Neural cell (in vitro differentiated cells): ENCODE results near the gene RNF169. TPM values are rescaled to one million over a fixed set of nuclear protein-coding genes. Genes with fewer than 3 reads are reported as not detected.

Source experiments
- H2AFZ ChIP-seq: fragments of 200-600, 300-800 bp; sonication (generic), shearing (Covaris generic); 2 replicates; pipeline ENCODE4 v1.6.0; 2014; ENCODE audit warnings: low read depth, mild to moderate bottlenecking, antibody characterized with exemption, low read length, moderate library complexity
- H3F3A ChIP-seq: fragments of 200-600 bp; shearing (Covaris generic); 2 replicates; pipeline ENCODE4 v1.6.1; 2016; ENCODE audit warnings: mild to moderate bottlenecking, moderate library complexity, mixed read lengths, antibody characterized with exemption, low read length; ENCODE audit not compliant: insufficient read depth, poor library complexity, severe bottlenecking
- H3K27ac ChIP-seq: fragments of 200-600, 300-800 bp; sonication (generic), shearing (Covaris generic); 2 replicates; pipeline ENCODE4 v1.5.1; 2014; ENCODE audit warnings: mild to moderate bottlenecking, low read length, moderate library complexity
- H3K27me3 ChIP-seq: fragments of 300-800, 200-600 bp; sonication (generic), shearing (Covaris generic); 2 replicates; pipeline ENCODE4 v1.6.0; 2014; ENCODE audit warnings: mild to moderate bottlenecking, low read depth, low read length, moderate library complexity; ENCODE audit not compliant: insufficient read depth
- H3K36me3 ChIP-seq: fragments of 300-800, 200-600 bp; sonication (generic), shearing (Covaris generic); 2 replicates; pipeline ENCODE4 v1.5.1; 2014; ENCODE audit warnings: mild to moderate bottlenecking, antibody characterized with exemption, low read length, moderate library complexity; ENCODE audit not compliant: insufficient read depth
- H3K4me2 ChIP-seq: fragments of 300-800, 200-600 bp; sonication (generic), shearing (Covaris generic); 2 replicates; pipeline ENCODE4 v1.6.0; 2014; ENCODE audit warnings: mild to moderate bottlenecking, low read length
- H3K4me3 ChIP-seq: fragments of 300-800, 200-600 bp; sonication (generic), shearing (Covaris generic); 2 replicates; pipeline ENCODE4 v1.5.1; 2014; ENCODE audit warnings: mild to moderate bottlenecking, low read length, moderate library complexity
- H3K79me2 ChIP-seq: fragments of 200-600 bp; shearing (Covaris generic); replicated peaks from 2 replicates; pipeline ENCODE4 v1.6.0; 2014; ENCODE audit warnings: mild to moderate bottlenecking, low read length, moderate library complexity; ENCODE audit not compliant: insufficient read depth
- H3K9ac ChIP-seq: fragments of 300-800, 200-600 bp; sonication (generic), shearing (Covaris generic); 2 replicates; pipeline ENCODE4 v1.6.1; 2016; ENCODE audit warnings: mild to moderate bottlenecking, low read length, mixed read lengths
- H3K9me2 ChIP-seq: fragments of 200-600 bp; shearing (Covaris generic); 2 replicates; pipeline ENCODE4 v1.6.1; 2016; ENCODE audit warnings: mild to moderate bottlenecking, low read length, mixed read lengths; ENCODE audit not compliant: insufficient read depth
- H3K9me3 ChIP-seq: fragments of 200-600, 300-800 bp; sonication (generic), shearing (Covaris generic); 2 replicates; pipeline ENCODE4 v1.6.1; 2016; ENCODE audit warnings: mild to moderate bottlenecking, mixed run types, low read length, moderate library complexity, mixed read lengths
- H4K20me1 ChIP-seq: fragments of 200-600 bp; shearing (Covaris generic); 2 replicates; pipeline ENCODE4 v1.6.1; 2016; ENCODE audit warnings: mild to moderate bottlenecking, mixed run types; ENCODE audit not compliant: insufficient read depth
- EP300 ChIP-seq: fragments of 450-650 bp; conservative IDR thresholded peaks from 2 replicates; pipeline ENCODE4 v1.6.1; 2014; ENCODE audit warnings: antibody characterized with exemption, mild to moderate bottlenecking, moderate library complexity; ENCODE audit not compliant: poor library complexity, severe bottlenecking
- EZH2 ChIP-seq: fragments of 200-600, 300-800 bp; shearing (Covaris generic), sonication (generic); IDR thresholded peaks from 2 replicates; pipeline ENCODE4 v1.6.1; 2014; ENCODE audit warnings: antibody characterized with exemption, low read length, borderline replicate concordance, mild to moderate bottlenecking; ENCODE audit not compliant: insufficient read depth, poor library complexity, severe bottlenecking
- MXI1 ChIP-seq: fragments of 450-650 bp; conservative IDR thresholded peaks from 2 replicates; pipeline ENCODE4 v1.6.1; 2014; ENCODE audit warnings: antibody characterized with exemption, mild to moderate bottlenecking; ENCODE audit not compliant: poor library complexity, severe bottlenecking
- POLR2AphosphoS5 ChIP-seq: IDR thresholded peaks from 2 replicates; pipeline ENCODE4 v1.6.1; 2012
- RAD21 ChIP-seq: fragments of 450-650 bp; conservative IDR thresholded peaks from 2 replicates; pipeline ENCODE4 v1.6.1; 2014; ENCODE audit warnings: antibody characterized with exemption, mild to moderate bottlenecking, moderate library complexity
- SMC3 ChIP-seq: fragments of 450-650 bp; conservative IDR thresholded peaks from 2 replicates; pipeline ENCODE4 v1.6.1; 2014; ENCODE audit warnings: antibody characterized with exemption, mild to moderate bottlenecking, moderate library complexity; ENCODE audit not compliant: poor library complexity
- TAF1 ChIP-seq: IDR thresholded peaks from 2 replicates; pipeline ENCODE4 v1.6.1; 2012; ENCODE audit warnings: low read depth
- polyA plus RNA-seq: library from polyadenylated mRNA; depleted of rRNA; stranded (reverse); fragments of >200 nt; gene quantifications from 2 replicates; pipeline ENCODE4 v1.2.3, GENCODE V29; 2014
- TF ChIP-seq, protein P1 (sequence below): fragments of 450-650 bp; IDR thresholded peaks from 2 replicates; pipeline ENCODE4 v1.5.1; 2014; ENCODE audit warnings: antibody characterized with exemption, mild to moderate bottlenecking, moderate library complexity; ENCODE audit not compliant: poor library complexity, severe bottlenecking
- TF ChIP-seq, protein P2 (sequence below): IDR thresholded peaks from 2 replicates; pipeline ENCODE4 v1.6.1; 2012; ENCODE audit warnings: borderline replicate concordance

RNF169 gene
- polyA plus RNA-seq, 1 donor from 2014 or later = 10.6 TPM

DNA sequence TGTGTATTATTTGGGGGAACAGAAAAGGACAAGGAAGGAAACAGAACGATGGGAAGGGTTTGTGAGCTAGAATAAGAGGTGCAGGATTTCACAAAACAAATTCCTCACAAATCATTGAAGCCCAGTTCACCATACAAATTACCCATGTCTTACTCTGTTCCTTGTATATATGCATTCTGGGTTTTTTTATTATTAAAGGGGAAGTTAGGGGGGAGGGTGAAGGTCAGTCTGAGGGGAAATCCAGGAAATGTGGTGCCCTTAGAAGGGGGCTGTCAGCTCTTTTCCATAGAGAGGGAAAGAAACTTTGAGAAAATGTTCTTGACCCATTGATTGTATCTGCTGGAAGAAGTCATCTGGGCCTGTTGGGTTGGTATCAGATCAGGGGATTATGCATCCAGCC lies 90.8 kb downstream of the RNF169 start:
- no peaks in the 10 kb centered on the region for H3K9me2 ChIP-seq
- H3K79me2 ChIP-seq = no peaks in the 10 kb centered on the region
- no peaks in the 10 kb centered on the region for H3F3A ChIP-seq
- H3K4me3 ChIP-seq = no peak overlapping the region
- no peak for TF ChIP-seq EZH2
- TF ChIP-seq TAF1 = no peak
- TF ChIP-seq, protein P1, sequence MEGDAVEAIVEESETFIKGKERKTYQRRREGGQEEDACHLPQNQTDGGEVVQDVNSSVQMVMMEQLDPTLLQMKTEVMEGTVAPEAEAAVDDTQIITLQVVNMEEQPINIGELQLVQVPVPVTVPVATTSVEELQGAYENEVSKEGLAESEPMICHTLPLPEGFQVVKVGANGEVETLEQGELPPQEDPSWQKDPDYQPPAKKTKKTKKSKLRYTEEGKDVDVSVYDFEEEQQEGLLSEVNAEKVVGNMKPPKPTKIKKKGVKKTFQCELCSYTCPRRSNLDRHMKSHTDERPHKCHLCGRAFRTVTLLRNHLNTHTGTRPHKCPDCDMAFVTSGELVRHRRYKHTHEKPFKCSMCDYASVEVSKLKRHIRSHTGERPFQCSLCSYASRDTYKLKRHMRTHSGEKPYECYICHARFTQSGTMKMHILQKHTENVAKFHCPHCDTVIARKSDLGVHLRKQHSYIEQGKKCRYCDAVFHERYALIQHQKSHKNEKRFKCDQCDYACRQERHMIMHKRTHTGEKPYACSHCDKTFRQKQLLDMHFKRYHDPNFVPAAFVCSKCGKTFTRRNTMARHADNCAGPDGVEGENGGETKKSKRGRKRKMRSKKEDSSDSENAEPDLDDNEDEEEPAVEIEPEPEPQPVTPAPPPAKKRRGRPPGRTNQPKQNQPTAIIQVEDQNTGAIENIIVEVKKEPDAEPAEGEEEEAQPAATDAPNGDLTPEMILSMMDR = no peak
- no peak for TF ChIP-seq MXI1
- TF ChIP-seq POLR2AphosphoS5 = no peak
- no peak for TF ChIP-seq EP300
- no peak for TF ChIP-seq SMC3
- TF ChIP-seq, protein P2, sequence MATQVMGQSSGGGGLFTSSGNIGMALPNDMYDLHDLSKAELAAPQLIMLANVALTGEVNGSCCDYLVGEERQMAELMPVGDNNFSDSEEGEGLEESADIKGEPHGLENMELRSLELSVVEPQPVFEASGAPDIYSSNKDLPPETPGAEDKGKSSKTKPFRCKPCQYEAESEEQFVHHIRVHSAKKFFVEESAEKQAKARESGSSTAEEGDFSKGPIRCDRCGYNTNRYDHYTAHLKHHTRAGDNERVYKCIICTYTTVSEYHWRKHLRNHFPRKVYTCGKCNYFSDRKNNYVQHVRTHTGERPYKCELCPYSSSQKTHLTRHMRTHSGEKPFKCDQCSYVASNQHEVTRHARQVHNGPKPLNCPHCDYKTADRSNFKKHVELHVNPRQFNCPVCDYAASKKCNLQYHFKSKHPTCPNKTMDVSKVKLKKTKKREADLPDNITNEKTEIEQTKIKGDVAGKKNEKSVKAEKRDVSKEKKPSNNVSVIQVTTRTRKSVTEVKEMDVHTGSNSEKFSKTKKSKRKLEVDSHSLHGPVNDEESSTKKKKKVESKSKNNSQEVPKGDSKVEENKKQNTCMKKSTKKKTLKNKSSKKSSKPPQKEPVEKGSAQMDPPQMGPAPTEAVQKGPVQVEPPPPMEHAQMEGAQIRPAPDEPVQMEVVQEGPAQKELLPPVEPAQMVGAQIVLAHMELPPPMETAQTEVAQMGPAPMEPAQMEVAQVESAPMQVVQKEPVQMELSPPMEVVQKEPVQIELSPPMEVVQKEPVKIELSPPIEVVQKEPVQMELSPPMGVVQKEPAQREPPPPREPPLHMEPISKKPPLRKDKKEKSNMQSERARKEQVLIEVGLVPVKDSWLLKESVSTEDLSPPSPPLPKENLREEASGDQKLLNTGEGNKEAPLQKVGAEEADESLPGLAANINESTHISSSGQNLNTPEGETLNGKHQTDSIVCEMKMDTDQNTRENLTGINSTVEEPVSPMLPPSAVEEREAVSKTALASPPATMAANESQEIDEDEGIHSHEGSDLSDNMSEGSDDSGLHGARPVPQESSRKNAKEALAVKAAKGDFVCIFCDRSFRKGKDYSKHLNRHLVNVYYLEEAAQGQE = no peak
- TF ChIP-seq RAD21 = no peak
- no peaks in the 10 kb centered on the region for H3K9me3 ChIP-seq
- no peaks in the 10 kb centered on the region for H3K27me3 ChIP-seq
- no peak overlapping the region for H3K27ac ChIP-seq
- H3K4me2 ChIP-seq = no peak overlapping the region
- H2AFZ ChIP-seq = no peak overlapping the region
- H3K9ac ChIP-seq = no peak overlapping the region
- no peaks in the 10 kb centered on the region for H4K20me1 ChIP-seq
- peaks cover 26% of the 10 kb centered on the region for H3K36me3 ChIP-seq

DNA sequence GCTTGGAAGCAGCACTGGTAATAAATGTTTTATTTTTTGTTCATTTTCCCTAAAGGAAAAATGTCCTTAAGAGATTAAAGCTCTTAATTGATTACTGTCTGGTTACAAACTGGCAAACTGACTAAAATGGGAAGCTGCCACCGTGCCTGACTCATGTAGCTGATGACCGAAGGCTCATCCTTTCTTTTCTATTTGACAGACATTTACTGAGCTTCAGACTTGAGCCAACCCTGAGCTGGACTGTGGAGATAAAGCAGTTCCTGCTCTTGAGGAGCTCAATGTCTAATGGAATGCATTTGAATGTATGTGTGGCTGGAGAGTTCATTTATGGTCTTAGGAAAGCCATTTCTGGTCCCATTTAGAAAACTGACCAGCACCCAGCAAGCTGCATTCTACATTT lies 91.3 kb downstream of the RNF169 start:
- Histone ChIP-seq H3K9me3 (no peaks in the 10 kb centered on the region), H3K4me2 (no peak overlapping the region), H3K79me2 (no peaks in the 10 kb centered on the region), H3K4me3 (no peak overlapping the region), H2AFZ (no peak overlapping the region), H3K36me3 (peaks cover 27% of the 10 kb centered on the region), H4K20me1 (no peaks in the 10 kb centered on the region), H3K9me2 (no peaks in the 10 kb centered on the region), H3F3A (no peaks in the 10 kb centered on the region), H3K27ac (no peak overlapping the region), H3K27me3 (no peaks in the 10 kb centered on the region), H3K9ac (no peak overlapping the region)
- TF ChIP-seq MXI1 = no peak
- no peak for TF ChIP-seq EZH2
- no peak for TF ChIP-seq RAD21
- TF ChIP-seq POLR2AphosphoS5 = no peak
- TF ChIP-seq SMC3 = no peak
- no peak for TF ChIP-seq TAF1
- TF ChIP-seq EP300 = no peak
- TF ChIP-seq, protein P2 = no peak
- TF ChIP-seq, protein P1 = no peak
